OCI-LY7 (cell line): Measurements from ENCODE around the gene PALD1.

Experiments
- EZH2phosphoT487 ChIP-seq: fragments of 200-600 bp; sonication (generic); IDR thresholded peaks from 2 replicates; pipeline ENCODE4 v1.6.1; 2018; ENCODE audit warnings: low read depth, borderline replicate concordance, mild to moderate bottlenecking, mixed run types, antibody characterized with exemption, low read length, moderate library complexity, mixed read lengths
- TF ChIP-seq, protein P1 (sequence below): fragments of 200-600 bp; sonication (generic); conservative IDR thresholded peaks from 2 replicates; pipeline ENCODE4 v1.5.1; 2014; ENCODE audit warnings: mild to moderate bottlenecking, antibody characterized with exemption, low read length, moderate library complexity, mixed read lengths

DNA sequence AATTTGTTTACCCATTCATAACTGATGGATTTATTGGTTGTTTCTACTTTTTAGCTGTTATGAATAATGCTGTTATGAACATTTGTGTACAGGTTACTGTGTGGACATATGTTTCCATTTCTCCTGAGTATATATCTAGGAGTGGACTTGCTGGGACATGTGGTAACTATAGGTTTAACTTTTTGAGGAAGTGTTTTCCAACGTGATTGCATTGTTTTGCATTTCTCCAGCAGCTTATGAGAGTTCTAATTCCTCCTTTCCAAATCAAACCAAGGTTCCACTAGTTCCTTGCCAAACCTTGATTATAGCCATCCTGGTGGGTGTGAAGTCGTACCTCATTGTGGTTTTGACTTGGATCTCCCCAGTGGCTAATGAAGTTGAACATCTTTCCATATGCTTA, 126.6 kb downstream of the PALD1 start:
- TF ChIP-seq, protein P1, sequence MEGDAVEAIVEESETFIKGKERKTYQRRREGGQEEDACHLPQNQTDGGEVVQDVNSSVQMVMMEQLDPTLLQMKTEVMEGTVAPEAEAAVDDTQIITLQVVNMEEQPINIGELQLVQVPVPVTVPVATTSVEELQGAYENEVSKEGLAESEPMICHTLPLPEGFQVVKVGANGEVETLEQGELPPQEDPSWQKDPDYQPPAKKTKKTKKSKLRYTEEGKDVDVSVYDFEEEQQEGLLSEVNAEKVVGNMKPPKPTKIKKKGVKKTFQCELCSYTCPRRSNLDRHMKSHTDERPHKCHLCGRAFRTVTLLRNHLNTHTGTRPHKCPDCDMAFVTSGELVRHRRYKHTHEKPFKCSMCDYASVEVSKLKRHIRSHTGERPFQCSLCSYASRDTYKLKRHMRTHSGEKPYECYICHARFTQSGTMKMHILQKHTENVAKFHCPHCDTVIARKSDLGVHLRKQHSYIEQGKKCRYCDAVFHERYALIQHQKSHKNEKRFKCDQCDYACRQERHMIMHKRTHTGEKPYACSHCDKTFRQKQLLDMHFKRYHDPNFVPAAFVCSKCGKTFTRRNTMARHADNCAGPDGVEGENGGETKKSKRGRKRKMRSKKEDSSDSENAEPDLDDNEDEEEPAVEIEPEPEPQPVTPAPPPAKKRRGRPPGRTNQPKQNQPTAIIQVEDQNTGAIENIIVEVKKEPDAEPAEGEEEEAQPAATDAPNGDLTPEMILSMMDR, result no peak
- no peak for TF ChIP-seq EZH2phosphoT487
